ENCODE results near the gene SLC5A9. TPM values are rescaled to one million over a fixed set of nuclear protein-coding genes. Genes with fewer than 3 reads are reported as not detected.

SLC5A9 gene
- total RNA-seq, 6 experiments from 2014 or later = not detected

GRCh38 chr1:48186306-48186839 is 36.1 kb upstream of the SLC5A9 start:
- Mint-ChIP-seq H3K36me3 (ENCODE audit: low read depth) (no peaks in the 10 kb centered on the region), H3K4me1 (ENCODE audit: low read depth) (no peaks in the 10 kb centered on the region), H3K9me3 (peaks cover 51% of the 10 kb centered on the region), H3K4me3 (no peak overlapping the region), H3K27ac (no peak overlapping the region), H3K27me3 (ENCODE audit: insufficient read depth) (peaks cover 3% of the 10 kb centered on the region; the same call in 1 of the 2 replicates)
- no peak for TF ChIP-seq CTCF (IDR thresholded peaks at IDR 0.05)
- no peak for DNase-seq

GRCh38 chr1:48187969-48188563 is 34.5 kb upstream of the SLC5A9 start:
- H3K27me3 Mint-ChIP-seq (ENCODE audit: insufficient read depth) = peaks cover 3% of the 10 kb centered on the region; the same call in 1 of the 2 replicates
- H3K27ac Mint-ChIP-seq = no peak overlapping the region
- no peak for TF ChIP-seq CTCF (IDR thresholded peaks at IDR 0.05)
- no peak for DNase-seq
- H3K9me3 Mint-ChIP-seq = peaks cover 51% of the 10 kb centered on the region
- H3K36me3 Mint-ChIP-seq (ENCODE audit: low read depth) = no peaks in the 10 kb centered on the region
- no peaks in the 10 kb centered on the region for H3K4me1 Mint-ChIP-seq (ENCODE audit: low read depth)
- H3K4me3 Mint-ChIP-seq = no peak overlapping the region

DNA sequence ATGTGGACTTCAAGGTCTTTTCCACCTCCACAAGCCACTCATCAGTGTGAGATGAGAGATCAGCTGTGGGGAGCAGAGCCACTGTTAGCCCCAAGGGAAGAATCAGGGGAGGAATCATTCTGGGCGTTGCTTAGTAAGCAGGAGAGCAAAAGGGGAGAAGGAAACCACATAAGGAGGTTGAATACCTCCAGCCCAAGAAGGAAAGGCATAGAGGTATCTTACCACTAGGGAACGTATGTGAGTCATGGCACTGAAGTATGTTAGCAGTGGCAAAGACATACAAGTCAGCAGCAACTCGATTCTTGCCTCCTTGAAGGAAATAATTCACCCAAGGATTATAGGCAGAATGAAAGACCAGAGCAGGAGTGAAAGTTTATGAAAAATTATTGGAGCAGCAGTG is 31.6 kb upstream of the SLC5A9 start:
- no peak for TF ChIP-seq CTCF (IDR thresholded peaks at IDR 0.05)
- DNase-seq = no peak
- Mint-ChIP-seq H3K4me3 (no peak overlapping the region), H3K4me1 (ENCODE audit: low read depth) (no peaks in the 10 kb centered on the region), H3K36me3 (ENCODE audit: low read depth) (no peaks in the 10 kb centered on the region), H3K27me3 (ENCODE audit: insufficient read depth) (peaks cover 3% of the 10 kb centered on the region; the same call in 1 of the 2 replicates), H3K27ac (no peak overlapping the region), H3K9me3 (peaks cover 58% of the 10 kb centered on the region)

DNA sequence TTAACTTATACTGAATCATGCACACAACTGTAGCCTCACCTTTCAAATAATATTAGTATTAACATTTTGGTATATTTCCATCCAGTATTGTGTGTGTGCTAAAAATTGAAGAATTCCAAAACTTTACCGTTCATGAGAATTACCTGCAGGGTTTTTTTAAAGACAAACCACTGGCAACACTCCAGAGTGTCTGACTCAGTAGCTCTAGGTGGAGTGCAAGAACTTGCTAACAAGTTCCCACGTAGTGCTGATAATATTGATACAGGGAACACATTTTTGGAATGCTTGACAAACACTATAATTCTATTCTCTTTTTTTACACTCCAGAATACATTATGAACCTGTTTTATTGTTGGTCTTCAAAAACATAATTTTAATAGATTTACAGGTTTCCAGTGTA is 27.7 kb upstream of the SLC5A9 start:
- Mint-ChIP-seq H3K27me3 (ENCODE audit: insufficient read depth) (peaks cover 11% of the 10 kb centered on the region; the same call in 1 of the 2 replicates), H3K36me3 (ENCODE audit: low read depth) (no peaks in the 10 kb centered on the region), H3K9me3 (peaks cover 27% of the 10 kb centered on the region), H3K27ac (no peak overlapping the region), H3K4me3 (no peak overlapping the region), H3K4me1 (ENCODE audit: low read depth) (no peaks in the 10 kb centered on the region)
- no peak for TF ChIP-seq CTCF (IDR thresholded peaks at IDR 0.05)
- no peak for DNase-seq

DNA sequence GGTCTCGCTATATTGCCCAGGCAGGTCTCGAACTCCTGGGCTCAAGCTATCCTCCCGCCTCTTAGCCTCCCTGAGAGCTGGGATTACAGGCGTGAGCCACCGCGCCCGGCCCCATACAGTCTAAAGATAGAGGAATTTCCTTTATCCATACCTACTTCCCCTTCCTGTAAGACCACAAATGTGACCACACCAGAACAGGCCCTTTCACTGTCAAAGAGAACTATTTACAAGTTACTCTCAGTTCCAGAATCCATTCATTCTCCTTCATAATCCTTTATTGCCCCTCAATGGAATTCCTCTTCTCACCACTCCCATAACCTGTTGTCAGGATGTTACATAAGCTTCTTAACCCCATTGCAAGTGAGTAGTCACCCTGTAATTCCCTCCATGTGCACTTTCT is 26.3 kb upstream of the SLC5A9 start:
- peaks cover 13% of the 10 kb centered on the region for H3K9me3 Mint-ChIP-seq

More for the DNA sequence above, 26.3 kb upstream of the SLC5A9 start:
- no peaks in the 10 kb centered on the region for H3K36me3 Mint-ChIP-seq (ENCODE audit: low read depth)
- no peak for DNase-seq
- no peak overlapping the region for H3K27ac Mint-ChIP-seq
- H3K4me1 Mint-ChIP-seq (ENCODE audit: low read depth) = no peaks in the 10 kb centered on the region
- H3K27me3 Mint-ChIP-seq (ENCODE audit: insufficient read depth) = peaks cover 10% of the 10 kb centered on the region; the same call in 1 of the 2 replicates
- no peak overlapping the region for H3K4me3 Mint-ChIP-seq
- TF ChIP-seq CTCF (IDR thresholded peaks at IDR 0.05) = no peak
